GM18868 (cell line): ENCODE measurements around the gene CCDC136.

ENCODE experiments used
- ATAC-seq: cut with Tn5 transposase; IDR thresholded peaks from one replicate; pipeline ENCODE4 v1.9.1; 2021; ENCODE audit warnings: mild to moderate bottlenecking, moderate library complexity; ENCODE audit not compliant: unreplicated experiment

Gene CCDC136

DNA sequence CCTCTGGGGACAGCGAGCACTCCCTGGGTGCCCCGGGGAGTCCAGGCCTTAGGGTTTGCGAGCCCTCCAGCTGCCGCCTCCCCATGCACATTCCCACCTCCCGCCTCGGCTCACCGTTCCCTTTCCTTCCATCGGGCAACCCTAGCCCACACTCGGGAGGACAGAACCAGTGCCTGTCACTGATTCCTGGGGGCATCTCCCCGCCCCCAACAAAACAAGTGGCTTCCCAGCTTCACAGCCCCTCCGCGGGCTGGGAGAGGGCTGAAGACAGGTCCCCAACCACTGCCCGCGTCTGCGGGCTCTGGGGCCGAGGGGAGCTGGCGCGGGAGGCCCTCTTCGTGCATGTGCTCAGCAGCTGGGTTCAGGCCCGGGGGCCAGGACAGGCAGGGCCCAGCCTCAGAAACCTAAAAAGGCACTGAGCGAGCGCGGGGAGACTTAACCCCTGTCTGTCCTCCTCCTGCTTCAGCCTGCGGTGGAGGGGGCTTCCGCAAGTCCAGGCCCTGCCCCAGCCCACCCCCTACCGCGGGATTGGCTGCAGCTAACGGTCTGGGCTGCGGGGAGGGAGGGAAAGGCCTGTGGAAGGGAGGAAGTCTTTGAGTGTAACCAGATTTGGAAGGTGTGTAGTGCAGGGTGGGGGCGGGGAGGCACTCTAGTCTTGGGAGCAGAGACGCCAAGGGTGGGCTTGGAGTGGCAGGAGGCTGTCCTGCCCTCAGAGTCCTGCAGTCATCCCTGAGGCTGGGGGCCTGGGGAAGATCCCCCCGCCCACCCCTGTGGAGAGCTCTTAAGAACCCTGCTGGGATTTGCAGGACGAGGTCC, 39.6 kb downstream of the CCDC136 start:
- ATAC-seq: no peak

DNA sequence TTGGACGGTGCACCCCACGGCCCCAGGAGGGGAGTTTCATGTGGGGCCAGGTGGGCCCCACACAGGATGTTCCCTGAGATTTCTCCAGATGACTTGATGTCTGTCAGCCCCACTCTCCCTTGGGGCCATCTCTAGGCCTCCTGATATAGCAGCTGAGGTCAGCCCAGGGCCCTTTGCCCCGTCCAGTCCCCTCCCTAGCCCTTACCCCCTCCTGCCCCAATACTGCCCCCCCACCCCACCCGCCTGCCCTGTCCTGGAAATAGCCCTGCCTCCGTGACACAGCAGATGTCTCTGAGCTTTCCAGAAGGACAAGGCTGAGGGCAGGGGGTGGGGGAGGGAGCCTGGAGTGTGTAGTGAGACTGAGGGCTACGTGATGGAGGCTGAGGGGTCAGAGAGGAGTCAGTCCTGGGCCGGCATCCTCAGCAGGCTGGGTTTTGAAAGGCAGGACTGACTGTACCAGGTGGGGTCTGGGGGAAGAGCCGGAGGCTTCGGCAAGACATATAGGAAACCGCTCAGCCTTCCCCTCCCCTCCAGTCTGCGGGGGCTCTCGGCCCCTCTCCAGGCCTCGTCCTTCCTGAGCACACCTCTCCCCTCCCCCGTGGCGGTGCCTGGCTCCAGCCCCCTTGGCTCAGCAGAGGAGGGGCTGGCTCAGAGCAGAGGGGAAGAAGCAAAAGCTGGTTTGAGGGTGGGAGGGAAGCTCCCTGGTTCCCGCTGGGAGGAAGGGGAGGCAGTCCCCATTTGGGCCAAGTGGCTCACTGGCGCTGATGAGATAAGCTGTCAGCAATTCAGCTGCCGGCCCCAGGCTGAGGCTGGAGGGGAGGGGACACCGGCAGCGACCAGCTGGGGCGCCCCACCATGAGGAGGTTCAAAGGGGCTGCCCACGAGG, 40.5 kb downstream of the CCDC136 start:
- ATAC-seq: no peak

DNA sequence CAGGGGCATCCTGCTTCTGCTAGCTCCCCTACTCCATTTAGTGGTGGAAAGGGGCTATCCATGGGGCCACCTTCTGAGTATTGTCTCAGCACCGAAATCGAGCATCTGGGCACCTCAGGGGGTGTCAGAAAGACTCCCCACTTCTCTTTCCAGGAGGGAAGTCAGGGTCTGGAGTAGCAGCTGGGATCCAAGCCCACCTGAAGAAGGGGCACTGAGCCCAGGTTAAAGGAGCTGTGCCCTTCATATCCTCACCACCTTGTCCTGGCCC, 41.0 kb downstream of the CCDC136 start:
- no peak for ATAC-seq

DNA sequence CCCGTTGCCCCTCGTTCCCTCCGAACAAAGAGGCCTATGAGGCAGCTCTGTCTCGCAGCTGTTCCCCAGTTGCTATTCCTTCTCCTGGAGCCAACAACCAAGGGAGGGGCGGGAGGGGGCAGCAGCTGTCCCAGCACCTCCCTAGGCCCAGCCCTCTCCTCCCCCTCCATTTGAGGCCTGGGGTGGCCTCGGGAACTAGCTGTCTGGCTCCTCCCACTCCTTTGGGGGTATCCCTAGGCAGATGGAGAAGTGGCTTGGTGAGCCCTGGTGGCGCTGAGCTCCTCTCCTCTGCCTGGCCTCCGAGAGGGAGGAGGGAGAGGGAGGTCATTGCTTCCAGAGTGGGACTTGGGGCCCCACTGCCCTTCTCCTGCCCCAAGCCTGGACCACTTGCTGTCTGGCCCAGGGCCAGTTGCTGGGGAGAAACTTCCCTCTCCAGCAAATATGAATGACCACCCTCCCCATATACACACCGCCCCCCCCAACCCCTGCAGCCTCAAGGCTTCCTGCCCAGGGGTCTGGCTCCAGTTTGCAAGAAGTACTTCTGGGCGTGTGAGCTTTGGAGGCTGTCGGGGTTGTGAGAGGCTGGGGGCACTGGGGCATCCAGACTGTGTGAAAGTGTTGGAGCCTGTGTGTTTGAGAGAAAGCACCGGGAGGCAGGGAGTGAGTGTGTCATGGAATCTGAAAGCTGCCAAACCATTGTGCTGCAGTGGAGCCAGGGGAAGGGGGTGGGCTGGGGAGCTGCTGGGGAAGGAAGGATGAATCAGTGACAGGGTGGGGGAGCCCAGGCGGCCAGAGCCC, 41.6 kb downstream of the CCDC136 start:
- ATAC-seq: no peak

DNA sequence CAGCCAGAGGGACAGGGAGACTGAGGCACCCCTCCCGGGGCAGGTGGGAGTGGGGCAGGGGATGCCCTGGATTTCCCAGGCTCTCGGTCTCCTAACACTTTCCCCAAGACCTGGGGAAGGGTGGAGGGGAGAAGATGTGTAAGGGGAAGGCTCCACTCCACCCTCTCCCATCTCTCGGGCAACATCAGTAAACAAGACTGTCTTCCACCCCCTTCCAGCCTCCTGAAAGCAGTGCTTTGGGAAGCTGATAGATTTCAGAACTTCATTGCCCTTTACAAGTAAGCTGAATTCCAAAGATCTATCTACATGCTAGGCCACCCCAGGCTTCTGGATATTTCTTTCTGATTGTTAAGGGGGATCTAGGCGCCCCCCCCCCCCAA, 42.2 kb downstream of the CCDC136 start:
- no peak for ATAC-seq

DNA sequence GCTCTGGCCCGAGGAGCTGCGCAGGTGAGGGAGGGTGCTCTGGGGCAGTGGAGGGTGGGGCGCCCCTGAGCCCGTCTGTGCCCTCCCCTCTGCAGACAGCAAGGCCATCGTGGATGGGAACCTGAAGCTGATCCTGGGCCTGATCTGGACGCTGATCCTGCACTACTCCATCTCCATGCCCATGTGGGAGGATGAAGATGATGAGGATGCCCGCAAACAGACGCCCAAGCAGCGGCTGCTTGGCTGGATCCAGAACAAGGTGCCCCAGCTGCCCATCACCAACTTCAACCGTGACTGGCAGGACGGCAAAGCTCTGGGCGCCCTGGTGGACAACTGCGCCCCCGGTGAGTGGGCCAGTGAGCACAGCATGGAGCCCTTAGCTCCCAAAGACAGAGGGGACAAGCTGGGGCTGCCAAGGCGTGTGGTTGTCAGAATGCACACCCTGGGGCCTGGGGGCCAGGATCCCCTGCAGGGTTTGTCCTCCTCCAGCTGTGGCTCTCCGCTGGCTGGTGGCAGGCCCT, 43.5 kb downstream of the CCDC136 start:
- no peak for ATAC-seq

DNA sequence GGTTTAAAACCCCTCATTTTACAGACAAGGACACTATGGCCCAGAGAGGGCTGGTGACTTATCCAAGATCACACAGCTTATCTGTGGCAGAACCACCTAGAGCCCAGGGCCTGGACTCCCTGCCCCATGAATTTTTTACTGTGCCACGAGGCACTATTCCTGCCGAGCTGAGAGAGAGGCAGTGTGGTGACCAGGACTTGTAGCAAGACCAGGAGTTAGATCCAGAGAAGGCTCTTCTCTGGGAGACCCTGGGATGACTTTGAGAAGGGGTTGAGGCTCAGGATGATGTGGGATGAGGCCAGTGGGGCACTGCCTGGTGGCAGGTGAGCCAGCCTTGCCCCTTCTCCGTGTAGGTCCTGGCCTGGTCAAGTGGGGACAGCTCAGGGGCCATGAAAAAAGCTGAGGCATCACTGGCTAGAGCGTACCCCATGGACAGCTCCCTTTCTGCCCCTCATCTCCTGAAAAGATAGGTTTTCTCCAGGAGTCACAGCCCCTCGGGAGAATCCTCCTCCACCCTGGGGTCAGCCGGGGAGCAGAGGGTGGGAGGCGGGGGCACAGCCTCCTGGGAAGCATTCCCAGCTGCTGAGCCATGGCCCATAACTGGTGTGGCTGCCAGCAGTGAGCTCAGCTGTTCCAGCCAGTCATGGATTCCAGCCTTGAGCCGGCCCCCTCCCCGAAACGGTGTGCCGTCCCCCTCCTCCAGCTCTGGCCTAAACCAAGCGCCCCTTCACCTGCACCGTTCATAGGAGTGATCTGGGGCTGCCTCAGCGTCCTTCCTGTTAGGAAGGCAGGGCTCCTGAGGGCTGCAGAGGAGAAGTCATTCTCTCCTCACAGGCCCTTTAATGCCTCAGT, 44.2 kb downstream of the CCDC136 start:
- ATAC-seq: no peak

DNA sequence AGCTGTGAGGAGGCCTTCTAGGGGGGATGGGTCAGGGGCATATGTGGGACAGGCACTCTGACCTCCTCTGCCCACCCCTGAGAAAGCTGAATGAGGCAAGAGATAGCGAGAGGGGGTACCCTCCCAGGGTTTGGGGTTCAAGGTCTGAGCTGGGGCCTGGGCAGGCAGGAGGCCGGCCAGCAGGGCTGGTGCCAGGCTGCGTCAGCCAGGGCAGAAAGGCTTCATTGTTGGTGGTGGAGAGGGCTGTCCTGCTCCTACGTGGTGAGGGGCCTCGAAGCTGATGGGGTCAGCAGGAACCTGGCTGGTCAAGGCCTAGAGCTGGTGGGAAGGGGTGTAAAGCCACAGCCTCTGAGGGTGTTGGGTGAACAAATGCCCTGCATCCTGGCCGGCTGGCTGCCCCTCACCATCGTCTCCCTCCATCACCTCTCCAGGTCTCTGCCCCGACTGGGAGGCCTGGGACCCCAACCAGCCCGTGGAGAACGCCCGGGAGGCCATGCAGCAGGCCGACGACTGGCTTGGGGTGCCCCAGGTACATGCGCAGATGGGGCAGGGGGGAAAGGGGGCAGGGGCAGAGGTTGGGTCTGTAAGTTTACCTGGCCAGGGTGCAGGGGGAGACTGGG, 45.1 kb downstream of the CCDC136 start:
- no peak for ATAC-seq

DNA sequence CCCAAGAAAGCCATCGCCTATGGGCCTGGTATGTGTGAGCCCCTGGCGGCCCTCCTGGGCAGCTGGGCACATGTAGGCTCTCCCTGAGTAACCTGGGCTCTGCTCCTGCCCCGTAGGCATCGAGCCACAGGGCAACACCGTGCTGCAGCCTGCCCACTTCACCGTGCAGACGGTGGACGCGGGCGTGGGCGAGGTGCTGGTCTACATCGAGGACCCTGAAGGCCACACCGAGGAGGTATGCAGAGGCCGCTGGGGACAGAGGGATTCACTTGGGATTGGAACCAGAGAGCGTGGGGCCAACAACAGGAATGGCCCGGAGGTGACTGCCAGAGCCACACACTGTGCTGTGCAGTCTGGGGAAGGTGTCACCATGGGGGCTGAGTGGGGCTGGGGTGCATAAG, 45.8 kb downstream of the CCDC136 start:
- ATAC-seq: no peak

DNA sequence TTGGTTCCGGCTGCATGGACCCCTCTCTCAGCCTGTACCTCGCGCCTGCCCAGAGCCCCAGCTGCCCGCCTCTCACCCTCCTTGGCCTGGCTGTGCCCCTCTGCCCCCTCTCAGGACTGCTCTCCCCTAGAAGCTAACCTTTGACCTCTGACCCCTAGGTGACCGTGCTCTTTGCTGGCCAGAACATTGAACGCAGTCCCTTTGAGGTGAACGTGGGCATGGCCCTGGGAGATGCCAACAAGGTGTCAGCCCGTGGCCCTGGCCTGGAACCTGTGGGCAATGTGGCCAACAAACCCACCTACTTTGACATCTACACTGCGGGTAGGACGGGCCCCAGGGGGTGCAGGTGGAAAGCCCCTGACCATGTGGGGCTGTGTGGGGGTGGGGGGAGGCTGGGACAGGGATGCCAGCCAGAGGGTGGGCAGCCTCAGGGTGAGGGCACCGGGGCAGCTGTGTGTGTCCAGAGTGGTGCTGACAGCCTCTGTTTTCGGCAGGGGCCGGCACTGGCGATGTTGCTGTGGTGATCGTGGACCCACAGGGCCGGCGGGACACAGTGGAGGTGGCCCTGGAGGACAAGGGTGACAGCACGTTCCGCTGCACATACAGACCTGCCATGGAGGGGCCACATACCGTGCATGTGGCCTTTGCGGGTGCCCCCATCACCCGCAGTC, 46.5 kb downstream of the CCDC136 start:
- no peak for ATAC-seq

DNA sequence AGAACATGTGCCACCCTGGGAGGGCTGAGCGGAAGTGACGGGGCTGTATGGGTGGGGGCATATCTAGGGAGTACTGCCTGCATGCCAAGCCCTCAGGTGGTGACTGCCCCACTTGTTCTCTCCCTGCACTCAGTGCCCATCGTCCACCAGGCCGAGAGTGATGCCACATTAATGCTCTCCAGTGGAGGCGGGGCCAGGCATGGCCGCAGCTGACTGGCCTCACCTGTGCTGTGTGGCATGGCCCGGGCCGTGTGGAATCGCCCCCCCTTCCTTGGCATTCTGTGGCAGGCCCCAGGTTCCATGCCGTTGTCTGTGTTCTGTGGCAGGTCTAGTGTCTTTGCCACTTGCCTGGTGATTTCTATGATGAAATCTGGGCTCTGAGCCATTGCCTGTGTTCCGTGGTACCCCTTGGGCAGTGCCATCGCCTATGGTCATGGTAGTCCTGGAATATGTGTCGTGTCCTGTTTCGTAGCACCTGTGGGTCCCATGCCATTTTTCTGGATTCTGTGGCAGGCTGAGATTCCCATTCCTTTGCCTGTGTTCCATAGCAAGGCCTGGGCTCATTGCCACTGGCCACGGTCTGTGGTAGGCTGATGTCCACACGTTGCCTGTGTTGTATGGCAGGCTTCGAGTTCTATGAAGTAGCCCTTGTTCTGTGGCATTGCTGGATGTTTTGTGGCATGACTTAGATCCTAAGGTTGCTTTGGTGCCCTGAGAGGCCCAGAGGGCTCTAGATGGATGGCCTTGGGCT, 47.4 kb downstream of the CCDC136 start:
- no peak for ATAC-seq

DNA sequence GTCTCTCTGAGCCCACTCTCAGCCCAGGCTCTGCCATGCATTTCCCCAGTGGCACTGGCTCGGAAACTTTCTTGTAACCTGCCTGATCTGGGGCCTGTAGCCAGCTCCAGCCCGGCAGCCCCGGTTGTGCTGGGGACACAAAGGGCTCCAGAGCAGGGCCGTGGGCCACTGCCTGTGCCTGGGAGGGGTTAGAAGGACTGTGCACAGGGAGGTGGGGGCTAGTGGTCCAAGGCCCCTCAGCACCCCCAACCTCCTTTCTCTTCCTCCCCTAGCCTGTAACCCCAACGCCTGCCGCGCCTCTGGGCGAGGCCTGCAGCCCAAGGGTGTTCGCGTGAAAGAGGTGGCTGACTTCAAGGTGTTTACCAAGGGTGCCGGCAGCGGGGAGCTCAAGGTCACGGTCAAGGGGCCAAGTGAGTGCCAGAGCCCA, 48.0 kb downstream of the CCDC136 start:
- ATAC-seq: no peak

DNA sequence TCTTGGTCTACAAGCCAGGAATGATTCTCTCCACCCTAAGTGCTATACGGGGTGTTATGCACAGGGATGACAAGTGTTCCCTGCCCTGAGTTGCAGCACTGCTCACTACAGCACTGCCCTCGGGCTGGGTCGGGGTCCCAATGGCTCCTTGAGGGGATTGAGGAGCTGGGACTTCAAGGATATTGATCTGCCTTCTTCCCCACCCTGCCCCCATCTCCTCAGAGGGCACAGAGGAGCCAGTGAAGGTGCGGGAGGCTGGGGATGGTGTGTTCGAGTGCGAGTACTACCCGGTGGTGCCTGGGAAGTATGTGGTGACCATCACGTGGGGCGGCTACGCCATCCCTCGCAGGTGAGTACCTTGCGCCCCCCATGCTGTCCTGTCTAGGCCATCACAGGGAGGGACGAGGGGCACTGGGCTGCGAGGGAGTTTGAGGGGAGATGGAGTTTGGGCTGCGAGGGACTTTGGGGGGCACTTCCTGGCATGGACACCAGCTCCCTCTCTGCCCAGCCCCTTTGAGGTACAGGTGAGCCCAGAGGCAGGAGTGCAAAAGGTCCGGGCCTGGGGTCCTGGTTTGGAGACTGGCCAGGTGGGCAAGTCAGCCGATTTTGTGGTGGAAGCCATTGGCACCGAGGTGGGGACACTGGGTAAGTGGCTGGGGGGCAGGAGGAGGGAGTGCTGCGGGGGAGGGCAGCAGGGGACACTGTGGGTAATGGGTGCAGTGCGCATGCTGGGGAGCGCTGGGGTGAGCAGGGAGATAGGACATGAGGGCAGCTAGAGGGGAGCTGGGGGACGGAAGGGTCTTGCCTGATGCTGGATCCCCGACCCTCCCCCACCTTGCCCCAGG, 48.8 kb downstream of the CCDC136 start:
- no peak for ATAC-seq

DNA sequence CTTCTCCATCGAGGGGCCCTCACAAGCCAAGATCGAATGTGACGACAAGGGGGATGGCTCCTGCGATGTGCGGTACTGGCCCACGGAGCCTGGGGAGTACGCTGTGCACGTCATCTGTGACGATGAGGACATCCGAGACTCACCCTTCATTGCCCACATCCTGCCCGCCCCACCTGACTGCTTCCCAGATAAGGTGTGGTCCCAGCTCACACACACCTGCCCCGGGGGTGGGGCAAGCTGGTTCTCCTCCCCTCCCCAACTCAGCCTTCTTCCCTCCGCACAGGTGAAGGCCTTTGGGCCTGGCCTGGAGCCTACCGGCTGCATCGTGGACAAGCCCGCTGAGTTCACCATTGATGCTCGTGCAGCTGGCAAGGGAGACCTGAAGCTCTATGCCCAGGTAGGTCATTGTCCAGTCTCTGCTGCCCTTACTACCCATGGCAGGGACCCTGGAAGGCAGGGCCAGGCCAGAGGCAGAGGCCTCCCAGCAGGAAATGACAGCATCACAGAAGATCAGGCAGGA, 49.5 kb downstream of the CCDC136 start:
- no peak for ATAC-seq

DNA sequence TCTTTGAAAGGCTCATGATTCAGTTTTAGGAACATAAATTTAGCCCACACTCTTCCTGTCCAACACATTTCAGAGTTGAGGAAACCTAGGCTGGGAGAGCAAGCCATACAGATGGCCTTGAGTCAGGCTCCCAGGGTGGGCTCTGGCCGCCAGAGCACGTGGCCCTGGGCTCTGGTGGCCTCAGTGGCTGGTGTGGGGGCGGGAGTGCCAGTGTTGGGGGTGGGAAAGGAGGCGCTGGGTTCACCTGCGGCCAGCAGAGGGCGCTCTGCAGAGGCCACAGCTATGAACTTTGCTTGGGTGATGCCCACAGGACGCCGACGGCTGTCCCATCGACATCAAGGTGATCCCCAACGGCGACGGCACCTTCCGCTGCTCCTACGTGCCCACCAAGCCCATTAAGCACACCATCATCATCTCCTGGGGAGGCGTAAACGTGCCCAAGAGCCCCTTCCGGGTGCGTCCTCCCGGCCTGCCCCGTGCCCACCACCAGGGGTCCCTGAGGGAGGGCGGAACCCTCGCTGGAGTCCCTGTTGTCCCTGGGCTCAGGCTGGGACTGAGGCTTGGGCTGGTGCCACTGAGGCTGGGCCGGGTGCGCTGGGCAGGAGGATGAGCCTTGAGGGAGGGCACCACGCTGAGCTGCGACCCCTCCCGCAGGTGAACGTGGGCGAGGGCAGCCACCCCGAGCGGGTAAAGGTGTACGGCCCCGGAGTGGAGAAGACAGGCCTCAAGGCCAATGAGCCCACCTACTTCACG, 50.3 kb downstream of the CCDC136 start:
- ATAC-seq: peak; percentile 40

DNA sequence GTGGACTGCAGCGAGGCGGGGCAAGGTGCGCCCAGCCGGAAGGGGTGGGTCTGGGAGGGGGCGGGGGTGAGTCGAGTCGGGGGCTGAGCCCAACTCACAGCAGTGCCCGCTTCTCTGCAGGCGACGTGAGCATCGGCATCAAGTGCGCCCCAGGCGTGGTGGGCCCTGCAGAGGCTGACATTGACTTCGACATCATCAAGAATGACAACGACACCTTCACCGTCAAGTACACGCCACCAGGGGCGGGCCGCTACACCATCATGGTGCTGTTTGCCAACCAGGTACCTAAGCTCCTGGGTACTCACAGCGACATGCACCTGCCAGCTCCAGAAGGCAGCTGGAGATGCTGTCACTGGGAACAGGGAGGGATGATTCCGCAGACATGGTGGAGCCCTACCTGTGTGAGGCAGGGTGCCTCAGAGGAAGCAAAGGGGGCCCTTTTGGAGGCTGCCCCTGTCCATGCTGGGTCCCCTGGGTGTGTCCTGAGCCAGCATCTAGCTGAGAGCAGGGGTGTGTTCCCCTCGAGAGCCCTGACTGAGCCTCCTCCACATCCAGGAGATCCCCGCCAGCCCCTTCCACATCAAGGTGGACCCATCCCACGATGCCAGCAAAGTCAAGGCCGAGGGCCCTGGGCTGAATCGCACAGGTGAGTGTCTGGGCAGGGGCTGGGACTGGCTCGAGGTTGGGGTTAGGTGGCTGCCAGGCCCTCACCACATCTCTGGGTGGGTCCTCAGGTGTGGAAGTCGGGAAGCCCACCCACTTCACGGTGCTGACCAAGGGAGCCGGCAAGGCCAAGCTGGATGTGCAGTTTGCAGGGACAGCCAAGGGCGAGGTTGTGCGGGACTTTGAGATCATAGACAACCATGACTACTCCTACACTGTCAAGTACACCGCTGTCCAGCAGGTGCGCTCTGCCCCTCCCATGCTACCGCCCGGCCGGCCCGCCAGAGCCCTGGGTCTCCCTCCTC, 51.2 kb downstream of the CCDC136 start:
- no peak for ATAC-seq
